PC-3 (cell line): Measurements from ENCODE around the gene KRT85. TPM values are rescaled to one million over a fixed set of nuclear protein-coding genes. Genes with fewer than 3 reads are reported as not detected.

Experiments used
- ATAC-seq: fragments of 200-7000 bp; cut with Tn5 transposase; 2 replicates; pipeline ENCODE4 v1.9.1; 2020; ENCODE audit warnings: mild to moderate bottlenecking, moderate library complexity
- BruUV-seq: library from RNA; stranded (reverse); fragments of 400-500 nt; replicated peaks from 2 replicates; lab custom pipeline; 2021; lab: Mats Ljungman, UMichigan
- CTCF ChIA-PET: fragments of 300-600 bp; sonication (Branson Sonifier 250); formaldehyde crosslinking; loops from one replicate; lab custom pipeline; 2022; ENCODE audit warnings: antibody characterized with exemption; lab: Charles Lee
- POLR2A ChIA-PET: fragments of 300-600 bp; sonication (Branson Sonifier 250); formaldehyde crosslinking; loops from one replicate; lab custom pipeline; 2022; ENCODE audit warnings: antibody characterized with exemption; ENCODE audit not compliant: unreplicated experiment; lab: Charles Lee
- DNase-seq: peaks from one replicate; pipeline ENCODE4 v3.0.0-alpha.2; 2015
- H2AFZ ChIP-seq: fragments of 300-600 bp; sonication (generic); 2 replicates; pipeline ENCODE4 v1.6.0; 2016; ENCODE audit warnings: antibody characterized with exemption, low read length
- H3F3A ChIP-seq: fragments of 300-600 bp; sonication (generic); one replicate; pipeline ENCODE4 v1.6.0; 2017; ENCODE audit warnings: antibody characterized with exemption, low read length, control low read depth, mild to moderate bottlenecking; ENCODE audit not compliant: unreplicated experiment
- H3K27ac ChIP-seq: fragments of 300-600 bp; sonication (generic); 2 replicates; pipeline ENCODE4 v1.5.1; 2016; ENCODE audit warnings: mild to moderate bottlenecking, low read length
- H3K27me3 ChIP-seq: fragments of 300-600 bp; sonication (generic); 2 replicates; pipeline ENCODE4 v1.6.1; 2016; ENCODE audit warnings: low read length, mixed read lengths
- H3K36me3 ChIP-seq: fragments of 300-600 bp; sonication (generic); 2 replicates; pipeline ENCODE4 v1.6.1; 2016; ENCODE audit warnings: low read depth, mixed run types, low read length, mixed read lengths
- H3K4me1 ChIP-seq: fragments of 300-600 bp; sonication (generic); 2 replicates; pipeline ENCODE4 v1.5.1; 2016; ENCODE audit warnings: low read length; ENCODE audit not compliant: insufficient read depth
- H3K4me2 ChIP-seq: fragments of 300-600 bp; sonication (generic); 2 replicates; pipeline ENCODE4 v1.6.0; 2016; ENCODE audit warnings: low read length
- H3K4me3 ChIP-seq: fragments of 300-600 bp; sonication (generic); 2 replicates; pipeline ENCODE4 v1.5.1; 2016; ENCODE audit warnings: mild to moderate bottlenecking, low read length, mixed read lengths
- H3K79me2 ChIP-seq: fragments of 300-600 bp; sonication (generic); 2 replicates; pipeline ENCODE4 v1.6.1; 2017; ENCODE audit warnings: low read length, mixed read lengths
- H3K9ac ChIP-seq: fragments of 300-600 bp; sonication (generic); 2 replicates; pipeline ENCODE4 v1.6.0; 2016; ENCODE audit warnings: mild to moderate bottlenecking, low read length
- H3K9me2 ChIP-seq: fragments of 300-600 bp; sonication (generic); replicated peaks from 2 replicates; pipeline ENCODE4 v1.6.1; 2016; ENCODE audit warnings: mixed run types, low read length, mixed read lengths
- H3K9me3 ChIP-seq: fragments of 300-600 bp; sonication (generic); 2 replicates; pipeline ENCODE4 v1.6.1; 2016; ENCODE audit warnings: low read length, mixed read lengths
- H4K20me1 ChIP-seq: fragments of 300-600 bp; sonication (generic); 2 replicates; pipeline ENCODE4 v1.6.1; 2016; ENCODE audit warnings: low read length, mixed read lengths
- EZH2 ChIP-seq: fragments of 300-600 bp; sonication (generic); IDR thresholded peaks from one replicate; pipeline ENCODE4 v1.6.1; 2017; ENCODE audit warnings: antibody characterized with exemption, mild to moderate bottlenecking, low read length; ENCODE audit not compliant: unreplicated experiment
- EZH2phosphoT487 ChIP-seq: fragments of 300-600 bp; sonication (generic); IDR thresholded peaks from 2 replicates; pipeline ENCODE4 v1.6.1; 2018; ENCODE audit warnings: mild to moderate bottlenecking, antibody characterized with exemption, low read length, borderline replicate concordance
- intact Hi-C: fragments of 100-400 bp; cut with micrococcal nuclease; formaldehyde crosslinking; loops from 2 replicates; pipeline ENCODE4 v1.9.0; 2023
- total RNA-seq: library from RNA; depleted of rRNA; stranded (reverse); fragments of >200 nt; gene quantifications from 2 replicates; pipeline ENCODE4 v1.2.3, GENCODE V29; 2014
- TF ChIP-seq, protein P1 (sequence below): fragments of 300-600 bp; sonication (generic); conservative IDR thresholded peaks from 2 replicates; pipeline ENCODE4 v1.5.1; 2017; ENCODE audit warnings: antibody characterized with exemption, low read depth, mild to moderate bottlenecking, low read length

KRT85 gene
- total RNA-seq, 1 experiment from 2014 or later = not detected

DNA sequence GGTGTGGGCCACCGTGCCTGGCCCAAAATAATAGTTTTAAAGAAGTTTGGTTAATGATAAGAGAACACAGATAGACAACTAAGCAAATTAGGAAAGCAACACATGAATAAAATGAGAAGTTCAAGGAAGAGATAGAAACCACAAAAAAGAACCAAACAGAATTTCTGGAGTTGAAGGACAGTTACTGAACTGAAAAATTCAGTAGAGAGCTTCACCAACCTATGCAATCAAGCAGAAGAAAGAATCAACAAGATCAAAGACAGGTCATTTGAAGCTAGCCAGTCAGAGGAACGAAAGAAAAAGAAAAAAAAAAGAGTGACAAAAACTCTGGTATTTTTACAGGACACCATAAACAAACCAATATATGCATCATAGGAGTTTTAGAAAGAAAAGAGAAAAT, 30.6 kb downstream of the KRT85 start:
- H3K36me3 ChIP-seq = no peaks in the 10 kb centered on the region
- TF ChIP-seq, protein P1, sequence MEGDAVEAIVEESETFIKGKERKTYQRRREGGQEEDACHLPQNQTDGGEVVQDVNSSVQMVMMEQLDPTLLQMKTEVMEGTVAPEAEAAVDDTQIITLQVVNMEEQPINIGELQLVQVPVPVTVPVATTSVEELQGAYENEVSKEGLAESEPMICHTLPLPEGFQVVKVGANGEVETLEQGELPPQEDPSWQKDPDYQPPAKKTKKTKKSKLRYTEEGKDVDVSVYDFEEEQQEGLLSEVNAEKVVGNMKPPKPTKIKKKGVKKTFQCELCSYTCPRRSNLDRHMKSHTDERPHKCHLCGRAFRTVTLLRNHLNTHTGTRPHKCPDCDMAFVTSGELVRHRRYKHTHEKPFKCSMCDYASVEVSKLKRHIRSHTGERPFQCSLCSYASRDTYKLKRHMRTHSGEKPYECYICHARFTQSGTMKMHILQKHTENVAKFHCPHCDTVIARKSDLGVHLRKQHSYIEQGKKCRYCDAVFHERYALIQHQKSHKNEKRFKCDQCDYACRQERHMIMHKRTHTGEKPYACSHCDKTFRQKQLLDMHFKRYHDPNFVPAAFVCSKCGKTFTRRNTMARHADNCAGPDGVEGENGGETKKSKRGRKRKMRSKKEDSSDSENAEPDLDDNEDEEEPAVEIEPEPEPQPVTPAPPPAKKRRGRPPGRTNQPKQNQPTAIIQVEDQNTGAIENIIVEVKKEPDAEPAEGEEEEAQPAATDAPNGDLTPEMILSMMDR = no peak
- TF ChIP-seq EZH2phosphoT487 (no peak), EZH2 (no peak)
- no peak overlapping the region for H2AFZ ChIP-seq
- no peak overlapping the region for H3K4me3 ChIP-seq
- no peaks in the 10 kb centered on the region for H3K4me1 ChIP-seq
- H3K9me2 ChIP-seq = no peaks in the 10 kb centered on the region
- no TSS peak for BruUV-seq
- ChIA-PET CTCF (no interaction called here), POLR2A (no interaction called here)
- no peaks in the 10 kb centered on the region for H3K79me2 ChIP-seq
- H3K4me2 ChIP-seq = no peak overlapping the region
- intact Hi-C loops = no loop called here
- no peak overlapping the region for H3K9ac ChIP-seq
- no peaks in the 10 kb centered on the region for H3K27me3 ChIP-seq
- H4K20me1 ChIP-seq = no peaks in the 10 kb centered on the region
- DNase-seq = no peak
- no peak overlapping the region for H3K27ac ChIP-seq
- H3K9me3 ChIP-seq = no peaks in the 10 kb centered on the region
- no peaks in the 10 kb centered on the region for H3F3A ChIP-seq
- no peak for ATAC-seq

DNA sequence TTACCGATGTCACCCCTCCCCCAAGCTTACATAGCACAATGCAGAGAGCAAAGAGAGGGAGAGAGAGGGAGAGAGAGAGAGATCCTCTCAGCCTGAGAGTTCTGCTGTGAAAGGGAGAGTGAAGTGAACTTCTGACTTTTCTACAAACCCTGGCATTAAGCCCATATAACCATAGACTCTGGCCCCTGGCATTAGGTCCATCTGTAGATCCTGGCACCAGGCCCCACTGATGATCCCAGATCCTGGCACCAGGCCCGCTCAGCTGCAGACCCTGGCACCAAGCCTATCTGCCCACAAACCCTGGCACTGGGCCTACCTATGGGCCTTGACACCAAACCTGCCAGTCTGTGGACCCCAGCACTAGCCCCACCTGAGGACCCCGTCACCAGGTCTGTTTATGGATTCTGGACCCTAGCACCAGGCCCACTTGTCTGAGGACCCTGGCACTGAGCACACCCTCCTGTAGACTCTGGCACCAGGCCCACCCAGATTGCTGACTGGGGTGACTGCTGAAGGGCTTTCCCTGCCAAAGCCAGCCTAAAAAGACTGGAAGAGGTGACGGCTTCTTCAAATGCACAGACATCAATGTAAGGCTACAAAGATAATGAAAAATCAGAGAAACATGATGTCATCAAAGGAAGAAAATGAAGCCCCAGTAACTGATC, 31.6 kb downstream of the KRT85 start:
- Histone ChIP-seq H3K79me2 (no peaks in the 10 kb centered on the region), H3K27me3 (no peaks in the 10 kb centered on the region), H3K9me2 (no peaks in the 10 kb centered on the region), H3F3A (no peaks in the 10 kb centered on the region), H3K27ac (no peak overlapping the region), H3K4me3 (no peak overlapping the region), H4K20me1 (no peaks in the 10 kb centered on the region), H3K36me3 (no peaks in the 10 kb centered on the region), H3K9me3 (no peaks in the 10 kb centered on the region), H3K4me2 (no peak overlapping the region), H2AFZ (no peak overlapping the region), H3K9ac (no peak overlapping the region), H3K4me1 (no peaks in the 10 kb centered on the region)
- BruUV-seq = no TSS peak
- DNase-seq = no peak
- ChIA-PET POLR2A (no interaction called here), CTCF (no interaction called here)
- no peak for TF ChIP-seq EZH2phosphoT487
- TF ChIP-seq, protein P1 = no peak
- no peak for TF ChIP-seq EZH2
- ATAC-seq = no peak
- intact Hi-C loops = no loop called here

DNA sequence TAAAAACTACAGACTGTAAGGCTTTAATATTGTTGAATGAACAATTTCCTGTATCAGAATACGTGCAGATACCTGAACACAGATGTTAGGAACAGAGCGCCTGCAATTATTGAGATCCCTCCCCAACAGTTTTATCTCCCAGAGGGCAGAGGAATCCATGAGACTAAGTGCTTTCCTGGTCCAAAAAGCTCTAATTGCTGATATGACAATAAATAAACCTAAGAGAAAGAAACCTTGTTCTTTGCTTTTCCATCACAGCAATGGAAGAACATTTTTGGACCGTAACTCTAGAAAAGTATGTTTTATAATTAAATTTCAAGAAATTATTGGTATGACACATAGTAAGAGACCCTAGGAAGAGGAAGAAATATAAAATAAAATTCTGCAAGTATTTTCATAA, 33.1 kb downstream of the KRT85 start:
- ChIA-PET CTCF (no interaction called here), POLR2A (no interaction called here)
- Histone ChIP-seq H3K4me2 (no peak overlapping the region), H3K27ac (no peak overlapping the region), H2AFZ (no peak overlapping the region), H4K20me1 (no peaks in the 10 kb centered on the region), H3K9me3 (no peaks in the 10 kb centered on the region), H3F3A (no peaks in the 10 kb centered on the region), H3K9ac (no peak overlapping the region), H3K9me2 (no peaks in the 10 kb centered on the region), H3K36me3 (no peaks in the 10 kb centered on the region), H3K79me2 (no peaks in the 10 kb centered on the region), H3K4me3 (no peak overlapping the region), H3K27me3 (no peaks in the 10 kb centered on the region), H3K4me1 (no peaks in the 10 kb centered on the region)
- DNase-seq (no peak), ATAC-seq (no peak)
- TF ChIP-seq, protein P1 = no peak
- TF ChIP-seq EZH2phosphoT487 (no peak), EZH2 (no peak)
- intact Hi-C loops = no loop called here
- BruUV-seq = no TSS peak
